HG03575 (cell line): ENCODE results near the gene ADAMTS2.
"Not testable (repeated sequence)": the region's sequence is repeated elsewhere in the genome, so short reads cannot be mapped to it uniquely, and the experiment has no call there.

Source experiments
- ATAC-seq: cut with Tn5 transposase; IDR thresholded peaks from one replicate; pipeline ENCODE4 v1.9.1; 2021; ENCODE audit not compliant: unreplicated experiment, insufficient number of reproducible peaks, low FRiP score; ENCODE audit errors: extremely low read depth

Gene ADAMTS2

GRCh38 chr5:179331591-179332375 lies 13.5 kb downstream of the ADAMTS2 start:
- no peak for ATAC-seq

- no peak for ATAC-seq
Measured at GRCh38 chr5:179330186-179330900, 14.9 kb downstream of the ADAMTS2 start.

GRCh38 chr5:179328291-179328690 lies 17.0 kb downstream of the ADAMTS2 start:
- ATAC-seq: no peak

GRCh38 chr5:179327021-179327735 lies 18.1 kb downstream of the ADAMTS2 start:
- ATAC-seq: no peak

- ATAC-seq: no peak
Measured at GRCh38 chr5:179326122-179326927, 18.9 kb downstream of the ADAMTS2 start.

- ATAC-seq: no peak
Measured at GRCh38 chr5:179325296-179326031, 19.8 kb downstream of the ADAMTS2 start.

GRCh38 chr5:179324760-179325295 lies 20.4 kb downstream of the ADAMTS2 start:
- ATAC-seq: no peak

- not testable (repeated sequence) for ATAC-seq
Measured at GRCh38 chr5:179324316-179324715, 20.9 kb downstream of the ADAMTS2 start.

GRCh38 chr5:179323026-179323870 lies 22.0 kb downstream of the ADAMTS2 start:
- ATAC-seq: no peak

- ATAC-seq: no peak
Measured at GRCh38 chr5:179322071-179323025, 22.9 kb downstream of the ADAMTS2 start.

- no peak for ATAC-seq
Measured at GRCh38 chr5:179321206-179321987, 23.9 kb downstream of the ADAMTS2 start.

- no peak for ATAC-seq
Measured at GRCh38 chr5:179319741-179320281, 25.4 kb downstream of the ADAMTS2 start.

- no peak for ATAC-seq
Measured at GRCh38 chr5:179319123-179319522, 26.1 kb downstream of the ADAMTS2 start.

- ATAC-seq: no peak
Measured at GRCh38 chr5:179318221-179318955, 26.9 kb downstream of the ADAMTS2 start.
